GM21381 (cell line): Measurements from ENCODE around the gene COLGALT1.

Experiments
- ATAC-seq: cut with Tn5 transposase; IDR thresholded peaks from one replicate; pipeline ENCODE4 v1.9.1; 2021; ENCODE audit warnings: mild to moderate bottlenecking, moderate library complexity; ENCODE audit not compliant: unreplicated experiment

COLGALT1 gene

GRCh38 chr19:17618281-17618903, 62.9 kb downstream of the COLGALT1 start:
- ATAC-seq = no peak

- no peak for ATAC-seq
Observed at GRCh38 chr19:17618936-17619335, 63.5 kb downstream of the COLGALT1 start.

- ATAC-seq = no peak
Observed at GRCh38 chr19:17620696-17621095, 65.2 kb downstream of the COLGALT1 start.

DNA sequence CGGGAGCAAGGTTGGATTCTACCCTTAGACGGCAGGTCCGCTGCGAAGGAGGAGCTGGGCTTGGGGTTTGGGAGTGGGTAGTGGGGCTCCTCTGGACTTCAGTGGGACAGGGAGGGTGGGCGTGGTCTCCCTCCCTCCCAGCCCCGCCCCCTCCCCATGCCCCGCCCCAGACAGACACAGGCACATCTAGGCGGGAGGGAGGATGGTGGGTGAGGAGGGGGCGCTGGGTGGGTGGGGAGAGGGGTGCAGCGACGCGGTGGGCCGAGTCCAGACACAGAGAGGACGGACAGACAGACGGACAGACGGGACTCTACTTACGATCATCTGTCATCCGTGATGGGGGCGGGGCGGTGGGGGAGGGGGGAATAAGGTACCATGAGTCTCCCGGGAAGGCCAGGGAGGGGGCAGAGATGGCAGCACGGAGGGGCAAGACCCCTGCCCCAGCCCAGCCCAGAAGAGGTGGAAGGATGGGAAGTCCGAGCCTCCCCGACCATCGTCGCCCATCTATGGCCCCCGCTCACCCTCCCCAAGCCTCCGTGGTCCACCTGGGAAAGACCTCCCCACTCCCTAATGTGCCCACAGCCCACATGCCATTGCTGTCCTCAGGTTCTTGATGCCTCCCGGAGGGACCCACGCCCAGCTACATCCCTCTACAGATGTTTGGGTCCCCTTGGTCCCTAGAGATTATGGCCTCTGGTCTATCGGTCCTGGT, 67.9 kb downstream of the COLGALT1 start:
- ATAC-seq = no peak

GRCh38 chr19:17624314-17624991, 69.0 kb downstream of the COLGALT1 start:
- ATAC-seq = no peak

GRCh38 chr19:17625043-17625442, 69.6 kb downstream of the COLGALT1 start:
- no peak for ATAC-seq

DNA sequence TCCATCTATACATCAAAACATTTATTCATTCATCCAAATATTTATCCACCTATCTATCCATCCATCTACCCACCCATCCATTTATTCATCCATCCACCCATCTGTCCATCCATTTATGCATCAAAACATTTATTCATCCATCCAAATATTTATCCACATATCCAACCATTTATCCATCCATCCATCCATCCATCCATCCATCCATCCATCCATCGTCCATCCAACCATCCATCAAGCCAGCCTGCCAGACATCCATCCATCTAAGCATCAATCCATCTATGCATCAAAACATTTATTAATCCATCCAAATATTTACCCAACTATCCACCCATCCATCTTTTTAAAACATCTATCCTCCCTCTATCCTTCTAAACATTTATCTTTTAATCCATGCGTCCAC, 70.5 kb downstream of the COLGALT1 start:
- no peak for ATAC-seq

DNA sequence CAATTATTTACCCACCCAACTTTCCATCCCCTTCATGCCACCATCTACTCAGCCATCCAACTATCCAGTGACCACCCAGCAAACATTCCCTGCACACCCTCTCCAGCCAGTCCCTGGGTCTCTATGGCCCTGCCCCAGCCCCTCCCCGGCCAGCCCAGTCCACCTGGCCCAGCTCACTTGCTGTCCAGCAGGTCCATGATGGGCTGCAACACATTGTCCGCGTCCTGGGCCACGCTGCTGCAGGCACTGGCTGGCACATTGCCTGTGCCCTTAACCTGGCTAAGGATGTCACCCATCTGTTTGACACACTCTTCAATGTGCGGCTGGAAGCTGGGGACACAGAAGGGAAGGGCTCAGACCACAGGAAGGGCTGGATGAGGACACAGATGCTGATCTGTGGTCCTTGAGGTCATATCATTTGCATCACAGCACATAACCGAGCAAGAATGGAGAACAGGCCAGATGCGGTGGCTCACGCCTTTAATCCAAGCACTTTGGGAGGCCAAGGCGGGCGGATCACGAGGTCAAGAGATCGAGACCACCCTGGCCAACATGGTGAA, 71.1 kb downstream of the COLGALT1 start:
- no peak for ATAC-seq

DNA sequence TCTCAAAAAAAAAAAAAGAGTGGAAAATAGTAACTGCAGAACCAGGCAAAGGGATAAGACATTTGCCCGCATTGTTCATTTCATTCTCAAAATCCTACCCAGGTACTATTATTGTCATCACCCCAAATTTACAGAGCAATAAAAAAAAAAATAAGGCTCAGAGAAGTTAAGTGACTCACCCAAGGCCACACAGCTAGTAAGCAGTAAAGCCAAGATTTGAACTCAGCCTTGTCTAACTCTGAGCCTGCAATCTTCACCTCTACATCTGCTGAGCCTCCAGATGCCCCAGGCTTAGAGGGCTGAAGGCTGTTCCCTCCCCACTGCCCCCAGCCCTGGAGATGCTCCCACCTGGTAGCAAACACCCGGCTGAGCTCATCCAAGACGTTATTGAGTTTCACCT, 71.7 kb downstream of the COLGALT1 start:
- no peak for ATAC-seq

- ATAC-seq = no peak
Observed at GRCh38 chr19:17627921-17628320, 72.5 kb downstream of the COLGALT1 start.

- no peak for ATAC-seq
Observed at GRCh38 chr19:17629760-17630159, 74.3 kb downstream of the COLGALT1 start.

DNA sequence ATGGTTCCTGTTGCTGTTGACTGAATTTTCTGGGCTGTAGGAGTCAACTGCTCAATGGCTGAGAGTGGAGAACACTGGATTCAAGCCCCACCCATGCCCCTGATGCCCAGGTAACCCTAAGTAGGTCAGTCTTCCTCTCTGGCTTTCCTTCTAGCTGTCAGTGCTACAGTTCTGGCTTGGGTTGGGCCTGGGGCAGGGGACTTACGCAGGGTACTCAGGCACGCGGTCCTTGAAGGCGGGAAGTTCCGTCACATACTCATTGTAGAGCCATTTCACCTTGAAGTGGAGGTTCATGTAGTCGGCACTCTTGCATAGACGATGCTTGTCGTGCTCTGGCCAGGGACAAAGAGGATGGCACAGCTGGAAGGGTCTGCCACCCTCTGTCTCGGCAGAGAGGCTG, 77.1 kb downstream of the COLGALT1 start:
- ATAC-seq = no peak
